ENCODE data around the gene C15orf62.

Gene C15orf62

DNA sequence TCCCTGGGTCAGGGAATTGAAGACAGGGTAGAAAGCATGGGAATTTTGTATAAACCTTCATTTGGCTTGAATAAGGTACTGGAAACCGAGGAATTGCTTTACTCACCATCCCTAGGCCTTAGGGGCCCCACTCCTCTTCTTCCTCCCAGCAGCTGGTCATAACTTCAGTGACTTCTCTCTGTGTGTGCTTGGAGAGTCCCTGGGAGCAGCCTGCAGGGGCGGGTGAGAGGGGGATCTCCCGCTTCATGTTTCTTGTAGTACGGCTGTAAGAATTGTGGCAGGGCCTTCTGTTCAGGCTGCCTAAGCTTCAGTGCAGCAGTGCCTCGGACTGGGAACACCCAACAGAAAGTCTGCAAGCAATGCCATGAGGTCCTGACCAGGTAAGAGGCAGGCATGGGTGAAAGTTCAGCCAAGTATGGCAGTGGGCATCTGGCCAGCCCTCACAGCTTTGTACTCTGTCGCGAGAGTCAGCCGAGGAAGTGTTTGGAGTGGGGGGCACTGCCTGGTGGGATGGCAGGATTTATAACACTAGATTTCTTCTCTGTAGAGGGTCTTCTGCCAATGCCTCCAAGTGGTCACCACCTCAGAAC, 39.2 kb downstream of the C15orf62 start:
- H3K4me3 ChIP-seq (ENCODE audit: low read depth, low read length) = no peak overlapping the region
- peak; percentile 46 for DNase-seq (ENCODE audit: low read depth)
- TF ChIP-seq, protein P1, sequence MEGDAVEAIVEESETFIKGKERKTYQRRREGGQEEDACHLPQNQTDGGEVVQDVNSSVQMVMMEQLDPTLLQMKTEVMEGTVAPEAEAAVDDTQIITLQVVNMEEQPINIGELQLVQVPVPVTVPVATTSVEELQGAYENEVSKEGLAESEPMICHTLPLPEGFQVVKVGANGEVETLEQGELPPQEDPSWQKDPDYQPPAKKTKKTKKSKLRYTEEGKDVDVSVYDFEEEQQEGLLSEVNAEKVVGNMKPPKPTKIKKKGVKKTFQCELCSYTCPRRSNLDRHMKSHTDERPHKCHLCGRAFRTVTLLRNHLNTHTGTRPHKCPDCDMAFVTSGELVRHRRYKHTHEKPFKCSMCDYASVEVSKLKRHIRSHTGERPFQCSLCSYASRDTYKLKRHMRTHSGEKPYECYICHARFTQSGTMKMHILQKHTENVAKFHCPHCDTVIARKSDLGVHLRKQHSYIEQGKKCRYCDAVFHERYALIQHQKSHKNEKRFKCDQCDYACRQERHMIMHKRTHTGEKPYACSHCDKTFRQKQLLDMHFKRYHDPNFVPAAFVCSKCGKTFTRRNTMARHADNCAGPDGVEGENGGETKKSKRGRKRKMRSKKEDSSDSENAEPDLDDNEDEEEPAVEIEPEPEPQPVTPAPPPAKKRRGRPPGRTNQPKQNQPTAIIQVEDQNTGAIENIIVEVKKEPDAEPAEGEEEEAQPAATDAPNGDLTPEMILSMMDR (IDR thresholded peaks at IDR 0.05; ENCODE audit: insufficient read depth, low read depth, low read length, missing control alignments) = no peak

DNA sequence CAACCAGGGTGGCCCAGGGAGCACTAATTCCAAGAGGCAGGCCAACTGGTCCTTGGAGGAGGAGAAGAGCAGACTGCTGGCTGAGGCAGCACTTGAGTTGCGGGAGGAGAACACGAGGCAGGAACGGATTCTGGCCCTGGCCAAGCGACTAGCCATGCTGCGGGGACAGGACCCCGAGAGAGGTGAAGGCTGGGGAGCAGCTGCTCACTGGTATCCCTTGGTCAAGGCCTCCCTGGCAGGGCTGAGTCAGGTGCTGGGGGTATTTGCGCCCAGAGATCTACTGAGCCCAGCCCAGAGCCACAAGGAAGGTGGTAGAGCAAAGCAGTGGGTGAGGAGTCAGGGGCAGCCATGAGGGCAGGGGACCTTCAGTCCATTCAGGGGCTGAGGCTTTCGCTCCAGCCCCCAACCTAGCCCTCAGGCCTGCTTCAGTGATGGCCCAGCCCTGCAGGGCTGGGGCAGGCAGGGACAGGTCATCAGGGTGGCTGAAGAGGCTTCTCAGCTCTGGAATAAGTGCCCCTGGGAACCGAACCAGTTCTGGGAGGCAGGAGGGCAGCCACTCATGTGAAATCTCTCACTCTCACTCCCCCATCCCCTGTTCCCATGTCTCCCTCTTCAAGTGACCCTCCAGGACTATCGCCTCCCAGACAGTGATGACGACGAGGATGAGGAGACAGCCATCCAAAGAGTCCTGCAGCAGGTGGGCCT, 43.1 kb downstream of the C15orf62 start:
- no peak for DNase-seq (ENCODE audit: low read depth)
- TF ChIP-seq, protein P1 (IDR thresholded peaks at IDR 0.05; ENCODE audit: insufficient read depth, low read depth, low read length, missing control alignments) = no peak
- H3K4me3 ChIP-seq (ENCODE audit: low read depth, low read length) = no peak overlapping the region

DNA sequence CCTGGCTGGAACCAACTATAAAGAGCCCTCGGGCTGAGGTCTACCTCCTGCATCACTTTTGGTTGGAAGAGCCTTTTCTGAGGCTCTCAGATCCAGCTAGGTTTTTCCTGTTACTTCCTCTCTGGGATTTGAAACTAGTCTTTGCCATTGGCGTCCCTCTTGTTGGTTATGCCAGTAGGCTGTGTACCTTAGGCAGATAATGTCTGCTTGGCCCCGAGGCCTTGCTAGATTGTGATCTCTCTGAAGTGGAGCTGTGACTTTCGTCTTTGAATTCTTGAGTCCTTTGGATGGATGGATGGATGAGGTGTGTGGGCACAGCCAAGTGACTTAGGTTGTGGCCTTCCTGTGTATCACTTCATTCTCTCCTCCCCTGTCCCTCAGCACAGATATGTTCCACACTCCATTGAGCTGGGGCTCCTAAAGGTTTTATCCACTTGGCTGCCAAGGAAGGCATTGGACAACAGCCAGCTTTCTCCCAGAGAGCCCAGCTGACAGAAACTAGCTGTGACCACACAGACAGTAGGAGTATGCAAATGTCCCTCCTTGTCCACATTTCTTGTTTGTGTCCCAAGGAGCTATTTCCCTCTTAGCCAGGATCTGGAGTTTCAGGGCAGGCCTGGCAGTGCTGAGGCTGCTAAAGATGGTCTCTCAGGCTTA, 45.4 kb downstream of the C15orf62 start:
- no peak overlapping the region for H3K4me3 ChIP-seq (ENCODE audit: low read depth, low read length)
- no peak for DNase-seq (ENCODE audit: low read depth)
- TF ChIP-seq, protein P1 (IDR thresholded peaks at IDR 0.05; ENCODE audit: insufficient read depth, low read depth, low read length, missing control alignments) = no peak

DNA sequence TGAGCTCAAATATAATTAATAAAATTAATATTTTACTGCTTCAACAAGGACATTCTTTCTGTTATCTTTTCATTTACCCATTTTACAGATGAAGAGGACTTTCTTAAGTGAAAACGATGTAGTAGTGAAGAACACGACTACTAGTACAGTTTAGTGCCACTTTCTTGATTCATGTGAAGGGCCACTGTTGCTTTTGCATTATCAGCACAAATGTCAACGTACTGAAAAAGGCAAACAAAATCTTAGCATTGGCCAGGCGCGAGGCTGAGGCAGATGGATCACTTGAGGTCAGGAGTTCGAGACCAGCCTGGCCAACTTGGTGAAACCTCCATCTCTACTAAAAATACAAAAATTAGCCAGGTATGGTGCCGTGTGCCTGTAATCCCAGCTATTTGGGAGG, 49.3 kb downstream of the C15orf62 start:
- TF ChIP-seq, protein P1 (IDR thresholded peaks at IDR 0.05; ENCODE audit: insufficient read depth, low read depth, low read length, missing control alignments) = no peak
- H3K4me3 ChIP-seq (ENCODE audit: low read depth, low read length) = no peak overlapping the region

DNA sequence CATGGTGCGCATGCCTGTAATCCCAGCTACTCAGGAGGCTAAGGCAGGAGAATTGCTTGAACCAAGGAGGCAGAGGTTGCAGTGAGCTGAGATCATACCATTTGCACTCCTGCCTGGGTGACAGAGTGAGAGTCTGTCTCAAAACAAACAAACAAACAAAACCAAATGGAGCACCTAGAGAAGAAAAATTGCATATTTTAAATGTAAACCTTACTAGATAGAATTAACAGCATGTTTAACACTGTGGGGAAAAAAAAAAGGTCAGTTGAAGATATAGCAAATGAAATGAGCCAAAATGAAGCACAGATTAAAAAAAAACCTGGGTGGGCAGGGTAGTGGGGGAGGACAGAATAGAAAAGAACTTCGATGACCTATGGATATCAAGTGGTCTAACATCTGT, 51.4 kb downstream of the C15orf62 start:
- TF ChIP-seq, protein P1 (IDR thresholded peaks at IDR 0.05; ENCODE audit: insufficient read depth, low read depth, low read length, missing control alignments) = no peak
- no peak for DNase-seq (ENCODE audit: low read depth)
- H3K4me3 ChIP-seq (ENCODE audit: low read depth, low read length) = no peak overlapping the region

More for the DNA sequence above, 49.3 kb downstream of the C15orf62 start:
- DNase-seq (ENCODE audit: low read depth) = no peak
